HepG2 (cell line): Measurements from ENCODE around the gene RFFL. TPM values are rescaled to one million over a fixed set of nuclear protein-coding genes. Genes with fewer than 3 reads are reported as not detected.

Experiments used
- ATF4 ChIP-seq, 2 experiments: fragments of 450-650 bp in 1 of 2; sonication (generic) in 1 of 2; formaldehyde crosslinking; IDR thresholded peaks; 2 replicates each; pipeline versions ENCODE4 v1.5.0 to v1.8.0; 2020 to 2022; ENCODE audit warnings: mild to moderate bottlenecking in 1 of 2, missing genetic modification reagents in 1 of 2
- BHLHE40 ChIP-seq: IDR thresholded peaks from 2 replicates; pipeline ENCODE4 v1.6.1; 2011; ENCODE audit warnings: low read length, improper control_type of control experiment
- CBX1 ChIP-seq: IDR thresholded peaks from one replicate; pipeline ENCODE4 v1.6.1; 2016; ENCODE audit warnings: antibody characterized with exemption, low read depth
- E2F5 ChIP-seq: sonication (generic); formaldehyde crosslinking; conservative IDR thresholded peaks from 2 replicates; pipeline ENCODE4 v1.4.0; 2020; ENCODE audit warnings: missing genetic modification reagents
- FUBP1 ChIP-seq: sonication (generic); formaldehyde crosslinking; IDR thresholded peaks from 2 replicates; pipeline ENCODE4 v1.5.1; 2020; ENCODE audit warnings: missing genetic modification reagents, mild to moderate bottlenecking, borderline replicate concordance
- HIVEP1 ChIP-seq: sonication (generic); formaldehyde crosslinking; IDR thresholded peaks from 2 replicates; pipeline ENCODE4 v1.4.0; 2020; ENCODE audit warnings: mild to moderate bottlenecking, missing genetic modification reagents
- HMGA1 ChIP-seq: sonication (generic); formaldehyde crosslinking; conservative IDR thresholded peaks from 2 replicates; pipeline ENCODE4 v1.4.0; 2020; ENCODE audit warnings: missing genetic modification reagents
- IKZF4 ChIP-seq: sonication (generic); formaldehyde crosslinking; IDR thresholded peaks from 2 replicates; pipeline ENCODE4 v1.5.1; 2020; ENCODE audit warnings: borderline replicate concordance, mild to moderate bottlenecking, low read depth, missing genetic modification reagents; ENCODE audit errors: not compliant biosample characterization
- MTERF4 ChIP-seq: sonication (generic); formaldehyde crosslinking; IDR thresholded peaks from 2 replicates; pipeline ENCODE4 v1.8.0; 2023; ENCODE audit warnings: mild to moderate bottlenecking, missing genetic modification reagents
- NRL ChIP-seq: sonication (generic); formaldehyde crosslinking; IDR thresholded peaks from 2 replicates; pipeline ENCODE4 v1.5.0; 2020; ENCODE audit warnings: missing genetic modification reagents, mild to moderate bottlenecking, moderate library complexity, borderline replicate concordance
- PBX2 ChIP-seq: IDR thresholded peaks from 2 replicates; pipeline ENCODE4 v1.6.1; 2016; ENCODE audit warnings: control low read depth
- RFXAP ChIP-seq: sonication (generic); formaldehyde crosslinking; IDR thresholded peaks from 2 replicates; pipeline ENCODE4 v1.4.0; 2020; ENCODE audit warnings: missing genetic modification reagents, borderline replicate concordance
- RNF2 ChIP-seq: fragments of 450-650 bp; conservative IDR thresholded peaks from 2 replicates; pipeline ENCODE4 v1.6.1; 2016; ENCODE audit warnings: low read depth
- SPEN ChIP-seq: sonication (generic); formaldehyde crosslinking; IDR thresholded peaks from 2 replicates; pipeline ENCODE4 v1.5.1; 2020; ENCODE audit warnings: low read depth, mild to moderate bottlenecking, missing genetic modification reagents
- TMF1 ChIP-seq: sonication (generic); formaldehyde crosslinking; IDR thresholded peaks from 2 replicates; pipeline ENCODE4 v1.8.1; 2022; ENCODE audit warnings: low read depth, missing genetic modification reagents
- TOE1 ChIP-seq: sonication (generic); formaldehyde crosslinking; IDR thresholded peaks from 2 replicates; pipeline ENCODE4 v1.4.0; 2020; ENCODE audit warnings: mild to moderate bottlenecking, missing genetic modification reagents
- ZBTB1 ChIP-seq: sonication (generic); formaldehyde crosslinking; IDR thresholded peaks from 2 replicates; pipeline ENCODE4 v1.4.0; 2020; ENCODE audit warnings: missing genetic modification reagents, borderline replicate concordance
- ZBTB38 ChIP-seq: sonication (generic); formaldehyde crosslinking; IDR thresholded peaks from 2 replicates; pipeline ENCODE4 v1.5.1; 2020; ENCODE audit warnings: mild to moderate bottlenecking, missing genetic modification reagents
- ZNF333 ChIP-seq: sonication (generic); formaldehyde crosslinking; IDR thresholded peaks from 2 replicates; pipeline ENCODE4 v1.4.0; 2020; ENCODE audit warnings: mild to moderate bottlenecking, missing genetic modification reagents, borderline replicate concordance
- ZNF431 ChIP-seq: sonication (generic); formaldehyde crosslinking; IDR thresholded peaks from 2 replicates; pipeline ENCODE4 v1.9.0; 2022; ENCODE audit warnings: missing genetic modification reagents, low read depth, mild to moderate bottlenecking, borderline replicate concordance
- ZNF441 ChIP-seq: sonication (generic); formaldehyde crosslinking; IDR thresholded peaks from 2 replicates; pipeline ENCODE4 v1.7.0; 2021; ENCODE audit warnings: missing genetic modification reagents, borderline replicate concordance
- ZNF570 ChIP-seq: sonication (generic); formaldehyde crosslinking; IDR thresholded peaks from 2 replicates; pipeline ENCODE4 v1.4.0; 2020; ENCODE audit warnings: mild to moderate bottlenecking, missing genetic modification reagents, borderline replicate concordance
- ZNF749 ChIP-seq: sonication (generic); formaldehyde crosslinking; IDR thresholded peaks from 2 replicates; pipeline ENCODE4 v1.8.0; 2022; ENCODE audit warnings: mild to moderate bottlenecking, missing genetic modification reagents, moderate library complexity, borderline replicate concordance
- ZNF879 ChIP-seq: sonication (generic); formaldehyde crosslinking; IDR thresholded peaks from 2 replicates; pipeline ENCODE4 v1.8.1; 2023; ENCODE audit warnings: missing genetic modification reagents
- ZSCAN12 ChIP-seq: sonication (generic); formaldehyde crosslinking; IDR thresholded peaks from 2 replicates; pipeline ENCODE4 v1.9.0; 2021; ENCODE audit warnings: mild to moderate bottlenecking, missing genetic modification reagents
- polyA plus RNA-seq, 8 experiments: library from polyadenylated mRNA; depleted of rRNA in 3 of 8; stranded (reverse) in 7 of 8; unstranded in 1 of 8; fragments of >200 nt; fragmentation: Illumina TruSeq in 4 of 8; extraction: Trizol in 4 of 8; gene quantifications; 2 replicates each; pipeline versions ENCODE4 v1.2.1 to v1.2.3, GENCODE V29; 2011 to 2016; ENCODE audit warnings: low read depth in 4 of 8, missing spikeins in 1 of 8, mixed read lengths in 1 of 8; ENCODE audit not compliant: insufficient read depth in 1 of 8
- total RNA-seq, 5 experiments: library from RNA; depleted of rRNA; stranded (reverse); fragments of >200 nt; fragmentation: Illumina TruSeq; extraction: Trizol; gene quantifications; 2 replicates each; pipeline ENCODE4 v1.2.3, GENCODE V29; 2016; ENCODE audit warnings: low read depth in 1 of 5

RFFL gene
- total and polyA plus RNA-seq, 2 of the 13 experiments (the other 11 are each of a cell fraction or from before 2014, with no cell fraction given) = 24.3 to 48.6 TPM

- TF ChIP-seq ATF4 (CRISPR knock-in tag; IDR thresholded peaks at IDR 0.05) (peak in 1 of 2 experiments; percentile 62; a peak in 1 of 4 replicates), ZNF431 (CRISPR knock-in tag) (no peak), ZNF570 (CRISPR knock-in tag) (no peak), RNF2 (peak; percentile 58; the same call in 1 of the 2 replicates), BHLHE40 (peak; percentile 62; the same call in 1 of the 2 replicates), HIVEP1 (CRISPR knock-in tag) (0 out of 2 replicates have a peak, but pooled peaks have one; percentile 37), CBX1 (no peak), ZNF879 (CRISPR knock-in tag) (no peak), ZNF333 (CRISPR knock-in tag) (no peak), TMF1 (CRISPR knock-in tag) (no peak), ZNF441 (CRISPR knock-in tag) (no peak), ZBTB1 (CRISPR knock-in tag) (no peak), ZSCAN12 (CRISPR knock-in tag) (0 out of 2 replicates have a peak, but pooled peaks have one; percentile 14), ZNF749 (CRISPR knock-in tag) (peak; percentile 72; the same call in 1 of the 2 replicates), ZBTB38 (CRISPR knock-in tag) (peak; percentile 57; the same call in 1 of the 2 replicates), NRL (peak; percentile 7; the same call in 1 of the 2 replicates), FUBP1 (CRISPR knock-in tag) (no peak), PBX2 (CRISPR knock-in tag) (no peak), MTERF4 (CRISPR knock-in tag) (no peak), IKZF4 (CRISPR knock-in tag) (peak; percentile 56), E2F5 (no peak), TOE1 (no peak; the same call in 1 of the 2 replicates), SPEN (CRISPR knock-in tag) (peak; percentile 78), HMGA1 (CRISPR knock-in tag) (no peak), RFXAP (peak; percentile 51; the same call in 1 of the 2 replicates)
Measured at GRCh38 chr17:34980353-34980680, 83.2 kb downstream of the RFFL start, which contains the start of gene LIG3 (continued).
